ENCODE results near the gene MRPL20.

MRPL20 gene

DNA sequence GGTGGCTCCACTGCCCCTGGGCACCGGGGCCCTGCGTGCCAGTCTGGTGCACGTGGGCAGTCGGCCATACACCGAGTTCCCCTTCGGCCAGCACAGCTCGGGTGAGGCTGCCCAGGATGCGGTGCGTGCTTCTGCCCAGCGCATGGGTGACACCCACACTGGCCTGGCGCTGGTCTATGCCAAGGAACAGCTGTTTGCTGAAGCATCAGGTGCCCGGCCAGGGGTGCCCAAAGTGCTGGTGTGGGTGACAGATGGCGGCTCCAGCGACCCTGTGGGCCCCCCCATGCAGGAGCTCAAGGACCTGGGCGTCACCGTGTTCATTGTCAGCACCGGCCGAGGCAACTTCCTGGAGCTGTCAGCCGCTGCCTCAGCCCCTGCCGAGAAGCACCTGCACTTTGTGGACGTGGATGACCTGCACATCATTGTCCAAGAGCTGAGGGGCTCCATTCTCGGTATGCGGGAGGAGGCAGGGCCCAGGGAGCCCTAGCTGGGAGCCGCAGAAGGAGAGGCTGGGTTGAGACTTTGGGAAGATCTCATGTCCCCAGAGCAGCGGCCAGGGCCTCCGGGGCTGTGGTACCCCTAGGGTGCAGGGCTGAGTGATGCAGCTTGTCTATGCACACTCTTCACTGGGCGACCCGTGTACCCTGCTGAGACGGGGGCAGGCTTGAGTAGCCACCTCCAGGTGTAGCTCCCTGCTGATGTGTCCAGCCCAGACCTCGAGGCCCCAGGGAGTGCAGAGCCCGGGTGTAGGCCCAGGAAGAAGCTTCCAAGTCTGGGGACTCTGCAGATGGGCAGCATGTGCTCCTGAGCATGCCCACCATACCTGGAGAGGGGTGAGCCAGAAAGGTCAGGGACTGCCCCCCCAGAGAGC, 30.2 kb upstream of the MRPL20 start:
- CTCF ChIA-PET = no interaction called here
- POLR2A ChIA-PET = interaction anchor here (0.9 to 3.0 kb wide), 3 partner anchors 12 to 38 kb away, joined by 3 to 15 read pairs (median 9); partner anchors contain the start of genes CCNL2 and MRPL20
- no peak for TF ChIP-seq BHLHE40 (IDR thresholded peaks at IDR 0.05; ENCODE audit: borderline replicate concordance)
- TF ChIP-seq FOXA1 (IDR thresholded peaks at IDR 0.05) = no peak
- TF ChIP-seq SP1 (IDR thresholded peaks at IDR 0.05) = no peak
- no peak for TF ChIP-seq ARNT (IDR thresholded peaks at IDR 0.05)
- TF ChIP-seq L3MBTL2 (conservative IDR thresholded peaks at IDR 0.05) = no peak
- no peak for TF ChIP-seq ELF4 (IDR thresholded peaks at IDR 0.05)
- no peak for TF ChIP-seq HDGF (IDR thresholded peaks at IDR 0.05; ENCODE audit: borderline replicate concordance)
- TF ChIP-seq TARDBP (IDR thresholded peaks at IDR 0.05) = no peak
- no peak for TF ChIP-seq SUZ12 (IDR thresholded peaks at IDR 0.05)
- no peak for TF ChIP-seq FOXK2 (IDR thresholded peaks at IDR 0.05)
- TF ChIP-seq CTBP1 (IDR thresholded peaks at IDR 0.05; ENCODE audit: borderline replicate concordance) = no peak
- TF ChIP-seq LEF1 (IDR thresholded peaks at IDR 0.05; ENCODE audit: borderline replicate concordance) = no peak
- TF ChIP-seq, protein P1, sequence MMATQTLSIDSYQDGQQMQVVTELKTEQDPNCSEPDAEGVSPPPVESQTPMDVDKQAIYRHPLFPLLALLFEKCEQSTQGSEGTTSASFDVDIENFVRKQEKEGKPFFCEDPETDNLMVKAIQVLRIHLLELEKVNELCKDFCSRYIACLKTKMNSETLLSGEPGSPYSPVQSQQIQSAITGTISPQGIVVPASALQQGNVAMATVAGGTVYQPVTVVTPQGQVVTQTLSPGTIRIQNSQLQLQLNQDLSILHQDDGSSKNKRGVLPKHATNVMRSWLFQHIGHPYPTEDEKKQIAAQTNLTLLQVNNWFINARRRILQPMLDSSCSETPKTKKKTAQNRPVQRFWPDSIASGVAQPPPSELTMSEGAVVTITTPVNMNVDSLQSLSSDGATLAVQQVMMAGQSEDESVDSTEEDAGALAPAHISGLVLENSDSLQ (IDR thresholded peaks at IDR 0.05) = no peak
- no peak for TF ChIP-seq FOXM1 (IDR thresholded peaks at IDR 0.05; ENCODE audit: borderline replicate concordance)
- DNase-seq (ENCODE audit: extremely low spot score) = no peak

DNA sequence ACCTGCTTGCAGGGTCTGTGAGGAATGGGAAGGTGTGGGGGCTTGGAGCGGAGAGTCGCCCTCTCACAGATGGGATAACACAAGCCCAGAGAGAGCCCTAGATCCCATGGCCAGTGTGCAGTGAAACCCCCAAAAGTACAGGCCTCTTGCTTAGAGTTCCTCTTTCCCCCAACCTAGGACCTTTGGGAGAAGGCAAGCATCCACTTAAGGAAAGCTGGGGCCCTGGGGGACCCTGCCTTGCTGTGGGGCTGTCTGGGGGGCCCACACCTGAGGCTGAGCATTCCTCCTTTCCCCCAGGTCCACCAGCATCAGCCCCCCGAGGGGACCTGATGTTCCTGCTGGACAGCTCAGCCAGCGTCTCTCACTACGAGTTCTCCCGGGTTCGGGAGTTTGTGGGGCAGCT, 29.5 kb upstream of the MRPL20 start:
- ChIA-PET POLR2A (interaction anchor here (2.5 to 3.0 kb wide), 2 partner anchors 29 to 38 kb away, joined by 9 to 15 read pairs; partner anchors contain the start of genes CCNL2 and MRPL20), CTCF (no interaction called here)

DNA sequence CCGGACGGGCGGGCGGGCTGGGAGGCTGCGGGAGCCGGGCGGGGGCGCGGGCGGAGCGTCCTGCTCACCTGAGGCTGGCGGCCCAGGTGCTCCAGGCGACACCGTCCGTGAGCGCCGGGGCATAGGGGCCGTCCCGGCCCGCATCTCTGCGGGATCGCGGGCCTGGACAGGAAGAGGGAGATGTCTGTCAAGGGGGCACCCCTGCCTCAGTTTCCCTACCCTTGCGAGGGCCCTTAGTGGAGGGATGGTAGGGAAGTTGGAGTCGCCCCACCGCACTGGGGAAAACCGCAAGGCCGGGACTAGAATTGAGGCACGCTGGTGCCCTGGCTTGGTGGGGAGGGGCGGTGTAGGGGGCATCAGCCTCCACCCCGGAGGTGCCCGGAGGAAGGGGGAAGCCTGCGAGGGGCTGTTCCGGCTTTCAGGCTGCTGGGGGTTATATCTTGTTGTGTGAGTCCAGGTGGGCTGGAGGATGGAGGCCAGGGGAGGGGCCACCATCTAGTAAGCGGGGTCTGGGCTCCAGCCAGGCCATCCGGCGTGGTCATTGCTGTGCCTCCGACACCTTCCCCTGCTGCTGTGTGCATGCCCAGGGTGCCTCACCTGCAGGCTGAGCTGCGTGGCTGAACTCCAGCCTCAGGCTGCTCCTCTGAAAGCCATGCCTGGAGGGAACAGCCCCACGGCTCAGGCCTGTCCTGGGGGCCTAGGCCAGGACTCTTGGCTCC, 29.0 kb upstream of the MRPL20 start:
- TF ChIP-seq NFRKB (IDR thresholded peaks at IDR 0.05) (no peak), HDGF (IDR thresholded peaks at IDR 0.05; ENCODE audit: borderline replicate concordance) (no peak), BHLHE40 (IDR thresholded peaks at IDR 0.05; ENCODE audit: borderline replicate concordance) (no peak), LEF1 (IDR thresholded peaks at IDR 0.05; ENCODE audit: borderline replicate concordance) (no peak), FOXA1 (IDR thresholded peaks at IDR 0.05) (no peak)
- peak; percentile 5 for DNase-seq (ENCODE audit: extremely low spot score)
- POLR2A ChIA-PET = interaction anchor here (1.5 to 3.0 kb wide), 3 partner anchors 29 to 37 kb away, joined by 5 to 15 read pairs (median 9); partner anchors contain the start of genes CCNL2 and MRPL20
- CTCF ChIA-PET = no interaction called here

More for the DNA sequence above, 29.5 kb upstream of the MRPL20 start:
- no peak for TF ChIP-seq ZNF384 (IDR thresholded peaks at IDR 0.05)
- no peak for TF ChIP-seq L3MBTL2 (conservative IDR thresholded peaks at IDR 0.05)
- TF ChIP-seq ARNT (IDR thresholded peaks at IDR 0.05) = no peak
- no peak for TF ChIP-seq NFRKB (IDR thresholded peaks at IDR 0.05)
- no peak for TF ChIP-seq SUZ12 (IDR thresholded peaks at IDR 0.05)
- TF ChIP-seq CTBP1 (IDR thresholded peaks at IDR 0.05; ENCODE audit: borderline replicate concordance) = no peak
- no peak for TF ChIP-seq ELF4 (IDR thresholded peaks at IDR 0.05)
- TF ChIP-seq SP1 (IDR thresholded peaks at IDR 0.05) = no peak
- TF ChIP-seq, protein P1 (IDR thresholded peaks at IDR 0.05) = no peak
- no peak for TF ChIP-seq FOXA1 (IDR thresholded peaks at IDR 0.05)
- TF ChIP-seq FOXK2 (IDR thresholded peaks at IDR 0.05) = no peak
- no peak for TF ChIP-seq LEF1 (IDR thresholded peaks at IDR 0.05; ENCODE audit: borderline replicate concordance)
- TF ChIP-seq HDGF (IDR thresholded peaks at IDR 0.05; ENCODE audit: borderline replicate concordance) = no peak
- no peak for TF ChIP-seq FOXM1 (IDR thresholded peaks at IDR 0.05; ENCODE audit: borderline replicate concordance)
- DNase-seq (ENCODE audit: extremely low spot score) = peak; percentile 4

DNA sequence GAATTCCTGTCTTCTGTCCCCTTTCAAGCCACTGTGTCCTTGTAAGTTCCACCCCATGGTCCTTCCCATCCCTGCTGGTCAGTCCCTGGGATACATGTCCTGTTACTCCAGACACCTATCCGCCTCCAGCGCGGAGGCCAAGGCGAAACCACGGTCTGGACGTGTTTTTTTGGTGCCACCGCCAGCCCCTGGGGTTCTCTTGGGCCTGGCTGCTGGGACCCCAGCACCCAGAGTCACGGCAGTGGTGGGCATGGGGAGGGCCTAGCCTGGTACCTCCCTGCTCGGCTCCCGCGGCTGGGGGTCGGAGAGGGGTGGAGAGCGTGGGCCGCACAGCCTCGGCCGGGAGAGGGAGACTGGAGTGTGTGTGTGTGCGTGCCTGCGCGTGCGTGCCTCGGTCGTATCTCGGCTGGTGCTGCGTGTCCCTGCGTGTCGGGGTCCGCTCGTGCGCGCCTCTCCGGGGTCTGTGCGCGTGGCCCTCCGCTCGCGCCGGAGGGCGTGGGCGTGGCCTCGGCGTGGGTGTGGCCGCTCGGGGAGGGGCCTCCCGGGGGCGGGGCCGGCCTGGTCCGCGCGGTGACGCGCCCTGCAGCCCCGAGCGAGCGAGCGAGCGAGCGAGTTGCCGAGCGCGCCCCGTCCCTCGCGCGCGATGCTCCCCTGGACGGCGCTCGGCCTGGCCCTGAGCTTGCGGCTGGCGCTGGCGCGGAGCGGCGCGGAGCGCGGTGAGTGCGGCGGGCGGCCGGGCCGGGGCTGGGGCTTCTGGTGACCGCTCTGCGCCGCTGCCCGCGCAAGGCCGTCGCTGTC, 28.2 kb upstream of the MRPL20 start, which contains the start of gene VWA1:
TSS of gene VWA1 (plus strand) at position 585 of the 798 bp plus-strand sequence. CDS start at position 644, 59 bp downstream.
- ChIA-PET POLR2A (interaction anchor here (1.5 kb wide), 1 partner anchor 36 kb away, joined by 5 read pairs; the partner anchor contains the start of gene CCNL2), CTCF (no interaction called here)
- TF ChIP-seq TARDBP (IDR thresholded peaks at IDR 0.05) = no peak
- TF ChIP-seq HDGF (IDR thresholded peaks at IDR 0.05; ENCODE audit: borderline replicate concordance) = 0 out of 2 replicates have a peak, but pooled peaks have one; percentile 49
- no peak for TF ChIP-seq SUZ12 (IDR thresholded peaks at IDR 0.05)
- TF ChIP-seq, protein P1 (IDR thresholded peaks at IDR 0.05) = no peak
- DNase-seq (ENCODE audit: extremely low spot score) = peak; percentile 92

DNA sequence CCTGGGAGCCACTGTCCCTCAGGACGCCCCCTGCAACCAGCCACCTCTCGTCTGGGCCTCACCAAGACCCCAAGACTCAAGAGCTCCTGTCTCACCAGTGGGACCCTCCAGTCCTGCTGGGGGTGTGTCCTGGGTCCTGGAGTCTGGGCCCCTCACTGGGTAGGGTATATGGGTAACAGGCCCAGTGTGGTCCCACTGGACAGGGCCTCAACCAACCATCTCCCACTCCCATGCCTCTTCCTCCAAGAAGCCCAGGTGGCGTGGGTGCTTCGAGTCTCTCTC, 27.7 kb upstream of the MRPL20 start:
- DNase-seq (ENCODE audit: extremely low spot score) = peak; percentile 6
- POLR2A ChIA-PET = interaction anchor here (1.5 to 2.2 kb wide), 2 partner anchors 27 to 36 kb away, joined by 5 to 10 read pairs; partner anchors contain the start of gene CCNL2
- no peak for TF ChIP-seq SUZ12 (IDR thresholded peaks at IDR 0.05)
- TF ChIP-seq FOXM1 (IDR thresholded peaks at IDR 0.05; ENCODE audit: borderline replicate concordance) = no peak
- TF ChIP-seq, protein P1 (IDR thresholded peaks at IDR 0.05) = no peak
- TF ChIP-seq FOXK2 (IDR thresholded peaks at IDR 0.05) = no peak
- no peak for TF ChIP-seq ELF4 (IDR thresholded peaks at IDR 0.05)
- no peak for TF ChIP-seq L3MBTL2 (conservative IDR thresholded peaks at IDR 0.05)
- TF ChIP-seq LEF1 (IDR thresholded peaks at IDR 0.05; ENCODE audit: borderline replicate concordance) = no peak
- no peak for TF ChIP-seq ZNF384 (IDR thresholded peaks at IDR 0.05)
- no peak for TF ChIP-seq ARNT (IDR thresholded peaks at IDR 0.05)
- TF ChIP-seq SP1 (IDR thresholded peaks at IDR 0.05) = no peak
- no peak for TF ChIP-seq BHLHE40 (IDR thresholded peaks at IDR 0.05; ENCODE audit: borderline replicate concordance)
- no peak for TF ChIP-seq FOXA1 (IDR thresholded peaks at IDR 0.05)
- no peak for TF ChIP-seq TARDBP (IDR thresholded peaks at IDR 0.05)
- TF ChIP-seq CTBP1 (IDR thresholded peaks at IDR 0.05; ENCODE audit: borderline replicate concordance) = no peak
- CTCF ChIA-PET = no interaction called here
